ENCODE measurements around the gene PDE4D. TPM values are rescaled to one million over a fixed set of nuclear protein-coding genes. Genes with fewer than 3 reads are reported as not detected.

Gene PDE4D
- total RNA-seq, 1 experiment from 2014 or later: 3.6 TPM

GRCh38 chr5:59272809-59273427 is 620.6 kb downstream of the PDE4D start:
- Histone ChIP-seq H4K20me1 (ENCODE audit: low read length) (no peaks in the 10 kb centered on the region), H2AFZ (ENCODE audit: low read length) (no peak overlapping the region), H3K9me2 (replicated peaks; ENCODE audit: low read length) (no peaks in the 10 kb centered on the region), H3K9me3 (ENCODE audit: low read length) (no peaks in the 10 kb centered on the region), H3K4me2 (ENCODE audit: low read length) (no peak overlapping the region), H3K79me2 (ENCODE audit: low read length) (no peaks in the 10 kb centered on the region), H3F3A (ENCODE audit: low read length, unreplicated experiment) (no peaks in the 10 kb centered on the region), H3K9ac (ENCODE audit: low read length) (no peak overlapping the region), H3K27ac (ENCODE audit: low read length) (no peak overlapping the region), H3K4me1 (ENCODE audit: insufficient read depth, low read length) (no peaks in the 10 kb centered on the region), H3K4me3 (ENCODE audit: low read length) (no peak overlapping the region), H3K27me3 (ENCODE audit: low read length) (no peaks in the 10 kb centered on the region), H3K36me3 (ENCODE audit: low read depth, low read length) (no peaks in the 10 kb centered on the region)
- ATAC-seq: no peak
- intact Hi-C loops (cut with micrococcal nuclease): no loop called here
- POLR2A ChIA-PET (ENCODE audit: unreplicated experiment): no interaction called here
- TF ChIP-seq EZH2 (IDR thresholded peaks at IDR 0.05; ENCODE audit: low read length, unreplicated experiment) (no peak), CTCF (conservative IDR thresholded peaks at IDR 0.05; ENCODE audit: low read depth, low read length) (no peak), EZH2phosphoT487 (IDR thresholded peaks at IDR 0.05; ENCODE audit: borderline replicate concordance, low read length) (no peak)
- BruUV-seq (replicated peaks): no TSS peak
- DNase-seq: no peak
- CTCF ChIA-PET: no interaction called here

DNA sequence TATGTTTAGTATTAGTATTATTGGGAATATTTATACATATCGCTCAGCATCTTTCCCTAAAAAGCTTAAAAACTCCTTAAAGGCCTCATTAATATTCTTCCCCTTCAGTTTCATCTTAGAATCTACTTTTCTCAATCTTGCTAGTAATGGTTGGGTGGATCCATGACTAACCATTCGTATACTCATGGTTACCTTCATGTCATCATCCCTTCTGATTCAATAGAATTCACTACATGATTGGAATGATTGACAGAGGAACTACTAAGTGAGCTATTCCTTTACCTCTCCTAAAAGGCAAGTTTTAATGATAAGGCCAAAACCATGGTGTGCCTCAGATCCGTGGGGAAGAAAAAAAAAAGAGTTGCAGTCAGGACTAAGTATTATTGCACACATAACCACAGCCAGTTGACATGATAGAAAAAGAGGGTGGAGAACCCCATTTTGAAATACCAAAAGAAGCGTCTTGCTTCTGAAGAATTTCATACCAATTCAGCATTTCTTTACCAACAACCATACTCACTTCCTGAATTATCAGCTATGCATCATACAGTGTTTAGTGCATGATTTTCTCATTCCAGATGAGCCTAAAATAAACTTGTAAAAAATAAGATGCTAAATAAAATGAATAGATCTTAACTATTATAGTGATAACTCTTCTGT is 624.6 kb downstream of the PDE4D start:
- no TSS peak for BruUV-seq (replicated peaks)
- DNase-seq: no peak
- POLR2A ChIA-PET (ENCODE audit: unreplicated experiment): no interaction called here
- no peaks in the 10 kb centered on the region for H3F3A ChIP-seq (ENCODE audit: low read length, unreplicated experiment)
- no peaks in the 10 kb centered on the region for H3K4me1 ChIP-seq (ENCODE audit: insufficient read depth, low read length)
- H3K9me2 ChIP-seq (replicated peaks; ENCODE audit: low read length): no peaks in the 10 kb centered on the region
- ATAC-seq: no peak
- no peaks in the 10 kb centered on the region for H3K79me2 ChIP-seq (ENCODE audit: low read length)
- CTCF ChIA-PET: no interaction called here
- no peak overlapping the region for H3K4me3 ChIP-seq (ENCODE audit: low read length)
- TF ChIP-seq CTCF (conservative IDR thresholded peaks at IDR 0.05; ENCODE audit: low read depth, low read length) (no peak), EZH2phosphoT487 (IDR thresholded peaks at IDR 0.05; ENCODE audit: borderline replicate concordance, low read length) (no peak), EZH2 (IDR thresholded peaks at IDR 0.05; ENCODE audit: low read length, unreplicated experiment) (no peak)
- no peaks in the 10 kb centered on the region for H3K27me3 ChIP-seq (ENCODE audit: low read length)
- no peak overlapping the region for H3K9ac ChIP-seq (ENCODE audit: low read length)
- no peak overlapping the region for H3K27ac ChIP-seq (ENCODE audit: low read length)
- H3K4me2 ChIP-seq (ENCODE audit: low read length): no peak overlapping the region
- H3K36me3 ChIP-seq (ENCODE audit: low read depth, low read length): no peaks in the 10 kb centered on the region
- H3K9me3 ChIP-seq (ENCODE audit: low read length): no peaks in the 10 kb centered on the region
- no peaks in the 10 kb centered on the region for H4K20me1 ChIP-seq (ENCODE audit: low read length)
- intact Hi-C loops (cut with micrococcal nuclease): no loop called here
- no peak overlapping the region for H2AFZ ChIP-seq (ENCODE audit: low read length)

GRCh38 chr5:59267033-59267432 is 626.5 kb downstream of the PDE4D start:
- Histone ChIP-seq H3K4me2 (ENCODE audit: low read length) (no peak overlapping the region), H3K27ac (ENCODE audit: low read length) (no peak overlapping the region), H2AFZ (ENCODE audit: low read length) (no peak overlapping the region), H3K36me3 (ENCODE audit: low read depth, low read length) (no peaks in the 10 kb centered on the region), H3F3A (ENCODE audit: low read length, unreplicated experiment) (no peaks in the 10 kb centered on the region), H4K20me1 (ENCODE audit: low read length) (no peaks in the 10 kb centered on the region), H3K4me3 (ENCODE audit: low read length) (no peak overlapping the region), H3K9ac (ENCODE audit: low read length) (no peak overlapping the region), H3K79me2 (ENCODE audit: low read length) (no peaks in the 10 kb centered on the region), H3K9me3 (ENCODE audit: low read length) (no peaks in the 10 kb centered on the region), H3K9me2 (replicated peaks; ENCODE audit: low read length) (no peaks in the 10 kb centered on the region), H3K4me1 (ENCODE audit: insufficient read depth, low read length) (no peaks in the 10 kb centered on the region), H3K27me3 (ENCODE audit: low read length) (no peaks in the 10 kb centered on the region)
- intact Hi-C loops (cut with micrococcal nuclease): no loop called here
- ATAC-seq (no peak), DNase-seq (no peak)
- POLR2A ChIA-PET (ENCODE audit: unreplicated experiment): no interaction called here
- TF ChIP-seq CTCF (conservative IDR thresholded peaks at IDR 0.05; ENCODE audit: low read depth, low read length) (no peak), EZH2phosphoT487 (IDR thresholded peaks at IDR 0.05; ENCODE audit: borderline replicate concordance, low read length) (no peak), EZH2 (IDR thresholded peaks at IDR 0.05; ENCODE audit: low read length, unreplicated experiment) (no peak)
- CTCF ChIA-PET: no interaction called here
- no TSS peak for BruUV-seq (replicated peaks)
